ENCODE data around the gene BCR. TPM values are rescaled to one million over a fixed set of nuclear protein-coding genes. Genes with fewer than 3 reads are reported as not detected.
A peak's percentile ranks its signal among the peaks of the same experiment; 100 is the strongest.

The BCR gene
- total RNA-seq, 1 donor from 2014 or later = 30.0 TPM

DNA sequence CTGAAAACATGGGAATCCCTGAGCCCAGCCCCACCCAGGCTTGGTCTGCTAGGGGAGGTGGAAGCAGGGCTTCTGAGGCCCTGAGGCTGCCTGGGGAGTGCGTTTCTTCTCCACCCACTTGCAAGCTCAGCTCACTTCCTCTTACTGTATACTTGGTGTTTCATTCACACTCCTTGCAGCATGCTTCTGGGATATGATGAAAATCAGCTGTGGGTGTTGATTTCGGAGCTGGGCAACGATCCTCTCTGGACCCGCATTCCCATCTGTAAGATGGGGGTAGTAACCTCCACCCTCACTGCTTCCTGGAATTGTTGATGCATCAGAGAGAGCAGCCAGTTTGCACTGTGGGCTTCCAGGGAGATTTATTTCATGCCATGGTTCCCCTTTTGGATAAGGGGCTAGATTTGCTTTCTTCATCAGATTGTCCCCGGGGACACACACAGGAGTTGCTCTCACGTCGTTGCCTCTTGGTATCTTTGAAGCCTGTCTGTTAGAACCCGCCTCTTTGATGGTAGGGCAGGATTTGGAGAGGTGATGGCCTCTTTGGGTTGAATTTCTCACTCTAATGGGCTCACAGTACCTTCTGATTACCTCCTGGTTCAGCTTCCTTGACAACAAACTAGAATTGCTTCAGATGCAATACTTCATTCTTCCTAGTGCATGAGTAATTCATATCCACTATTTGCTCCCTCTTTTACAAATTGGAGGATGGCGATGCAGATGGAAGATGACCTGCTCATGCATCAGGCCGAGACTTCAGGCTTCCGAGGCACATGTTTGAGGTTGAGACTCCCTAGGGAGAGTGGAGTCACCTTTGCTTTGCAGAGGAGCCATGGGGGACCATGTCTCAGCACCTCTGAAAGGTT is 40.4 kb downstream of the BCR start:
- no peaks in the 10 kb centered on the region for H3K36me3 Mint-ChIP-seq (ENCODE audit: low read depth)
- H3K27me3 Mint-ChIP-seq (ENCODE audit: low read depth) = no peaks in the 10 kb centered on the region
- no peak overlapping the region for H3K4me3 Mint-ChIP-seq (ENCODE audit: unreplicated experiment)
- TF ChIP-seq, protein P1, sequence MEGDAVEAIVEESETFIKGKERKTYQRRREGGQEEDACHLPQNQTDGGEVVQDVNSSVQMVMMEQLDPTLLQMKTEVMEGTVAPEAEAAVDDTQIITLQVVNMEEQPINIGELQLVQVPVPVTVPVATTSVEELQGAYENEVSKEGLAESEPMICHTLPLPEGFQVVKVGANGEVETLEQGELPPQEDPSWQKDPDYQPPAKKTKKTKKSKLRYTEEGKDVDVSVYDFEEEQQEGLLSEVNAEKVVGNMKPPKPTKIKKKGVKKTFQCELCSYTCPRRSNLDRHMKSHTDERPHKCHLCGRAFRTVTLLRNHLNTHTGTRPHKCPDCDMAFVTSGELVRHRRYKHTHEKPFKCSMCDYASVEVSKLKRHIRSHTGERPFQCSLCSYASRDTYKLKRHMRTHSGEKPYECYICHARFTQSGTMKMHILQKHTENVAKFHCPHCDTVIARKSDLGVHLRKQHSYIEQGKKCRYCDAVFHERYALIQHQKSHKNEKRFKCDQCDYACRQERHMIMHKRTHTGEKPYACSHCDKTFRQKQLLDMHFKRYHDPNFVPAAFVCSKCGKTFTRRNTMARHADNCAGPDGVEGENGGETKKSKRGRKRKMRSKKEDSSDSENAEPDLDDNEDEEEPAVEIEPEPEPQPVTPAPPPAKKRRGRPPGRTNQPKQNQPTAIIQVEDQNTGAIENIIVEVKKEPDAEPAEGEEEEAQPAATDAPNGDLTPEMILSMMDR (IDR thresholded peaks at IDR 0.05) = no peak
- peaks cover 51% of the 10 kb centered on the region for H3K4me1 Mint-ChIP-seq (ENCODE audit: low read depth)
- H3K9me3 Mint-ChIP-seq (ENCODE audit: low read depth) = no peaks in the 10 kb centered on the region
- DNase-seq (ENCODE audit: low spot score) = peak; percentile 42
- H3K27ac Mint-ChIP-seq (ENCODE audit: unreplicated experiment) = peak overlapping the region; percentile 45

DNA sequence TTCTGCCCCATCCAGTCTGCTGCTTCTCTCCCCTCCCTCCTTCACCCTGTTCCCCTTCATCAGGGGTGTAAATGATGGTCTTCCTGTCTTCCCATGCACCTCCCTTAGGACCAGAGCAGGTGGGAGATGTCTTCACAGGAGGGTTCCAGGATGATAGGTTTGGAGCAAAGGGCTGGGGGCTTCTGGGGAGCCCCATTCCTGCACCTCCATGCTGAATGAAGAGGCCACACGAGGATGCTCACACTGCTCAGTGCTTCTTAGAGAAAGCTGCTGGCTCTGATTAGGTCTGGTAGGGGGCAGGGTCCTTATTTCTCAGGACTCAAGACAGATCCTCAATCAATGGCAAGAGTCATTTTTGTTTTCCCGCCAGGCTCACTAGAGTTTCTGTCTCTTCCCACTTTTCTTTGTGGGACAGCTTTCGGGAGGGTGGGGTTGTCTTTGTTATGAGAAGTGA is 41.1 kb downstream of the BCR start:
- Mint-ChIP-seq H3K9me3 (ENCODE audit: low read depth) (no peaks in the 10 kb centered on the region), H3K27ac (ENCODE audit: unreplicated experiment) (no peak overlapping the region), H3K36me3 (ENCODE audit: low read depth) (no peaks in the 10 kb centered on the region), H3K4me1 (ENCODE audit: low read depth) (peaks cover 54% of the 10 kb centered on the region), H3K4me3 (ENCODE audit: unreplicated experiment) (no peak overlapping the region), H3K27me3 (ENCODE audit: low read depth) (no peaks in the 10 kb centered on the region)
- TF ChIP-seq, protein P1 (IDR thresholded peaks at IDR 0.05) = no peak
- no peak for DNase-seq (ENCODE audit: low spot score)

DNA sequence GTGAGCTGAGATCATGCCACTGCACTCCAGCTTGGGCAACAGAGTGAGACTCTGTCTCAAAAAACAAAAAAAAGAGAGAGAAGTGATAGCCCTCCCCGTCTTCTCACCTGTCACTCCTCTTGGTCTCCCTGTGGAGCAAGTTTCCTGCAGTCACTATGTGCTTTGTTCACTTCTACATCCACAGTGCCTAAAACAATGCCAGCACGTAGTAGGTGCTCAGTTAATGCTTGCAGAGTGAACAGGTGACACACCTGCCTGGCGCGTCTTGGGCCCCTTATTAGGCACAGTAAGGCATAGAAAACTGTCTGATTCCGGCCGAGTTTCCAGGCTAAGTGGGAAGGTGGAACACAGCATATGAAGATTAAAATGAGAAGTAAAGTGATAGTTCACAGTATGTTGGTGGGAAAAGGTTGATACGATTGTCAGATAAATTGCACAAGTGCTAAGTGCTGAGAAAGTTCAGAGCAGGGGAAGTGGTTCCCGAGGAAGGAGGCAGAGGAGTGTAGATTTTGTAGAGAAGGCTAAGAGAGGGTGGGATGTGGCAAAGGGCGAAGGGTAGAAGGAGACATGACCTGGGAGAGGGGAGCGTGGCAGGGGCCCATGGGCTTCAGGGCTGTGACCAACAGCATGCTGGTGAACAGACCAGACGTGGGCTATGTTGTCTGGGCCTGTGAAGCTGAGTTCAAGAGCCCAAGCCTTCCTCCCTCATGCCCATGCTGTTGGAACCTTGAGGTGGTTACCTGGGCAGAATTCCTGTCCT is 41.9 kb downstream of the BCR start:
- no peak for DNase-seq (ENCODE audit: low spot score)
- Mint-ChIP-seq H3K4me3 (ENCODE audit: unreplicated experiment) (no peak overlapping the region), H3K36me3 (ENCODE audit: low read depth) (no peaks in the 10 kb centered on the region), H3K4me1 (ENCODE audit: low read depth) (peaks cover 62% of the 10 kb centered on the region), H3K27ac (ENCODE audit: unreplicated experiment) (no peak overlapping the region), H3K9me3 (ENCODE audit: low read depth) (no peaks in the 10 kb centered on the region), H3K27me3 (ENCODE audit: low read depth) (no peaks in the 10 kb centered on the region)
- TF ChIP-seq, protein P1 (IDR thresholded peaks at IDR 0.05) = no peak

DNA sequence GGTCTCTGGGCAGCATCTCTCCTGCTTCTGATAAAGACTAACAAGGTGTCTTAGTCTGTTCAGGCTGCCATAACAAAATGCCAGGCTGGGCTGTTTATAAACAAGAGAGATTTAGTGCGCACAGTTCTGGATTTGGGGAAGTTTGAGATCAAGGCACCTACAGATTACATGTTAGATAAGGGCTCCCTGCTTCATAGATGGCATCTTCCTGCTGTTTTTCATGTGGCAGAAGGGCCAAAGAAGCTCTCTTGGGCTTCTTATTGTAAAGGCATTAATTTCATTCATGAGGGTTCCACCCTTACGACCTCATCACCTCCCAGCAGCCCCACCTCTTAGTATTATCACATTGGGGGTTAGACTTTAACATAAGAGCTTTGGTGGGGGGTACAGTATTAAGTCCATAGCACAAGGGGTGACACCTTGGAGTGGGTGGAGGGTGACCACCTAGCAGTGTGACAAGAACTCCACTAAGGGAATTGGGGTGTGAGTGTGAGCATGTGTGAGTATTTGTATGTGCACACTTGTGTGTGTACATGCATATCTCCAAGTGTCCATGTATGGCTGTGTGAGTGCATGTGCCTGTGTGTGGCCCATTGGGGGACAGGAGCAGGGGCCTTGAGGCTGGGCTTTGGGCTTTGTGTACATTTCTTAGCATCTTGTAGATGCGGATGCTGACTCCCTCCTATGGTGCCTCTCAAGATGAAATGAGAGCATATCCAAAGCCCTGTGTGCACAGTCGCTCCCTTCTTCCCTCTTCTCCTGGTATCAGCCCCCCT is 42.7 kb downstream of the BCR start:
- no peak for DNase-seq (ENCODE audit: low spot score)
- TF ChIP-seq, protein P1 (IDR thresholded peaks at IDR 0.05) = no peak
- no peaks in the 10 kb centered on the region for H3K9me3 Mint-ChIP-seq (ENCODE audit: low read depth)
- peaks cover 68% of the 10 kb centered on the region for H3K4me1 Mint-ChIP-seq (ENCODE audit: low read depth)
- no peaks in the 10 kb centered on the region for H3K36me3 Mint-ChIP-seq (ENCODE audit: low read depth)
- no peak overlapping the region for H3K4me3 Mint-ChIP-seq (ENCODE audit: unreplicated experiment)
- no peak overlapping the region for H3K27ac Mint-ChIP-seq (ENCODE audit: unreplicated experiment)
- H3K27me3 Mint-ChIP-seq (ENCODE audit: low read depth) = no peaks in the 10 kb centered on the region
